BLaER1 (cell line): Measurements from ENCODE around the gene ZBTB25.

Experiments used
- H3K27ac ChIP-seq: shearing (Covaris generic); formaldehyde crosslinking; 2 replicates; pipeline ENCODE4 v1.8.1; 2022
- H3K27me3 ChIP-seq: shearing (Covaris generic); formaldehyde crosslinking; 2 replicates; pipeline ENCODE4 v1.8.1; 2022
- H3K36me3 ChIP-seq: shearing (Covaris generic); formaldehyde crosslinking; 2 replicates; pipeline ENCODE4 v1.8.1; 2022
- H3K4me1 ChIP-seq: shearing (Covaris generic); formaldehyde crosslinking; 2 replicates; pipeline ENCODE4 v1.8.1; 2022
- H3K4me2 ChIP-seq: shearing (Covaris generic); formaldehyde crosslinking; 2 replicates; pipeline ENCODE4 v1.8.1; 2022
- H3K4me3 ChIP-seq: shearing (Covaris generic); formaldehyde crosslinking; 2 replicates; pipeline ENCODE4 v1.8.1; 2022
- H3K9ac ChIP-seq: shearing (Covaris generic); formaldehyde crosslinking; 2 replicates; pipeline ENCODE4 v1.8.1; 2022
- H3K9me3 ChIP-seq: shearing (Covaris generic); formaldehyde crosslinking; 2 replicates; pipeline ENCODE4 v1.8.1; 2022
- H4K20me1 ChIP-seq: shearing (Covaris generic); formaldehyde crosslinking; 2 replicates; pipeline ENCODE4 v1.8.1; 2022
- Cebpa-rat ChIP-seq: shearing (Covaris generic); IDR thresholded peaks from 2 replicates; pipeline ENCODE4 v1.8.1; 2022

The ZBTB25 gene

GRCh38 chr14:64447876-64448670 lies 55.6 kb downstream of the ZBTB25 start:
- Histone ChIP-seq H3K27ac (no peak overlapping the region), H3K9me3 (no peaks in the 10 kb centered on the region), H3K4me3 (no peak overlapping the region), H3K36me3 (peaks cover 93% of the 10 kb centered on the region), H4K20me1 (no peaks in the 10 kb centered on the region), H3K4me1 (no peaks in the 10 kb centered on the region), H3K9ac (no peak overlapping the region), H3K27me3 (no peaks in the 10 kb centered on the region), H3K4me2 (no peak overlapping the region)
- no peak for TF ChIP-seq Cebpa-rat

- Histone ChIP-seq H4K20me1 (no peaks in the 10 kb centered on the region), H3K4me2 (no peak overlapping the region), H3K4me3 (no peak overlapping the region), H3K9me3 (no peaks in the 10 kb centered on the region), H3K9ac (no peak overlapping the region), H3K27ac (no peak overlapping the region), H3K4me1 (no peaks in the 10 kb centered on the region), H3K27me3 (no peaks in the 10 kb centered on the region), H3K36me3 (peaks cover 95% of the 10 kb centered on the region)
- no peak for TF ChIP-seq Cebpa-rat
Measured at GRCh38 chr14:64444984-64445845, 58.4 kb downstream of the ZBTB25 start.

GRCh38 chr14:64444140-64444539 lies 59.5 kb downstream of the ZBTB25 start:
- H3K27me3 ChIP-seq, result no peaks in the 10 kb centered on the region
- H3K9me3 ChIP-seq, result no peaks in the 10 kb centered on the region
- no peak overlapping the region for H3K27ac ChIP-seq
- H3K36me3 ChIP-seq, result peaks cover 95% of the 10 kb centered on the region
- H3K9ac ChIP-seq, result no peak overlapping the region
- H3K4me3 ChIP-seq, result no peak overlapping the region
- no peaks in the 10 kb centered on the region for H4K20me1 ChIP-seq
- no peaks in the 10 kb centered on the region for H3K4me1 ChIP-seq
- no peak overlapping the region for H3K4me2 ChIP-seq
- no peak for TF ChIP-seq Cebpa-rat

- Histone ChIP-seq H3K9me3 (no peaks in the 10 kb centered on the region), H3K9ac (no peak overlapping the region), H3K27ac (no peak overlapping the region), H3K4me3 (no peak overlapping the region), H4K20me1 (no peaks in the 10 kb centered on the region), H3K4me1 (no peaks in the 10 kb centered on the region), H3K4me2 (no peak overlapping the region), H3K36me3 (peaks cover 95% of the 10 kb centered on the region), H3K27me3 (no peaks in the 10 kb centered on the region)
- TF ChIP-seq Cebpa-rat, result no peak
Measured at GRCh38 chr14:64442300-64442988, 61.2 kb downstream of the ZBTB25 start.

GRCh38 chr14:64440494-64440893 lies 63.1 kb downstream of the ZBTB25 start:
- Histone ChIP-seq H3K36me3 (peaks cover 99% of the 10 kb centered on the region), H3K4me3 (no peak overlapping the region), H3K27ac (no peak overlapping the region), H3K4me1 (no peaks in the 10 kb centered on the region), H3K27me3 (no peaks in the 10 kb centered on the region), H3K9ac (no peak overlapping the region), H3K9me3 (no peaks in the 10 kb centered on the region), H3K4me2 (no peak overlapping the region), H4K20me1 (no peaks in the 10 kb centered on the region)
- peak; percentile 55; the same call in 1 of the 2 replicates for TF ChIP-seq Cebpa-rat

- peaks cover 99% of the 10 kb centered on the region for H3K36me3 ChIP-seq
- no peak overlapping the region for H3K4me2 ChIP-seq
- no peaks in the 10 kb centered on the region for H3K4me1 ChIP-seq
- H3K9me3 ChIP-seq, result no peaks in the 10 kb centered on the region
- H3K27me3 ChIP-seq, result no peaks in the 10 kb centered on the region
- H3K27ac ChIP-seq, result no peak overlapping the region
- H4K20me1 ChIP-seq, result no peaks in the 10 kb centered on the region
- no peak for TF ChIP-seq Cebpa-rat
- H3K9ac ChIP-seq, result no peak overlapping the region
- no peak overlapping the region for H3K4me3 ChIP-seq
Measured at GRCh38 chr14:64439141-64439540, 64.5 kb downstream of the ZBTB25 start.

- H3K27ac ChIP-seq, result no peak overlapping the region
- TF ChIP-seq Cebpa-rat, result no peak
- no peaks in the 10 kb centered on the region for H3K9me3 ChIP-seq
- H3K4me3 ChIP-seq, result no peak overlapping the region
- H4K20me1 ChIP-seq, result no peaks in the 10 kb centered on the region
- H3K4me1 ChIP-seq, result no peaks in the 10 kb centered on the region
- peaks cover 100% of the 10 kb centered on the region for H3K36me3 ChIP-seq
- no peaks in the 10 kb centered on the region for H3K27me3 ChIP-seq
- H3K9ac ChIP-seq, result no peak overlapping the region
- no peak overlapping the region for H3K4me2 ChIP-seq
Measured at GRCh38 chr14:64438181-64438841, 65.3 kb downstream of the ZBTB25 start.

- Histone ChIP-seq H3K9me3 (no peaks in the 10 kb centered on the region), H4K20me1 (no peaks in the 10 kb centered on the region), H3K36me3 (peaks cover 100% of the 10 kb centered on the region), H3K4me3 (no peak overlapping the region), H3K27ac (no peak overlapping the region), H3K9ac (no peak overlapping the region), H3K4me1 (no peaks in the 10 kb centered on the region), H3K4me2 (no peak overlapping the region), H3K27me3 (no peaks in the 10 kb centered on the region)
- TF ChIP-seq Cebpa-rat, result no peak
Measured at GRCh38 chr14:64434528-64434927, 69.1 kb downstream of the ZBTB25 start.

- Histone ChIP-seq H3K4me2 (no peak overlapping the region), H4K20me1 (no peaks in the 10 kb centered on the region), H3K27me3 (no peaks in the 10 kb centered on the region), H3K9ac (no peak overlapping the region), H3K36me3 (peaks cover 98% of the 10 kb centered on the region), H3K4me3 (no peak overlapping the region), H3K27ac (no peak overlapping the region), H3K9me3 (no peaks in the 10 kb centered on the region), H3K4me1 (no peaks in the 10 kb centered on the region)
- TF ChIP-seq Cebpa-rat, result no peak
Measured at GRCh38 chr14:64423987-64424386, 79.7 kb downstream of the ZBTB25 start.
